ENCODE measurements around the gene RAPGEF5. TPM values are rescaled to one million over a fixed set of nuclear protein-coding genes. Genes with fewer than 3 reads are reported as not detected.

RAPGEF5 gene
- polyA plus RNA-seq, 1 of the 3 experiments (the other 2 are of a cell fraction), result 1.2 TPM

- Histone ChIP-seq H3K27ac (ENCODE audit: low read depth in 2 of 2, low read length in 1 of 2) (no peak overlapping the region), H3K79me2 (ENCODE audit: insufficient read depth) (no peaks in the 10 kb centered on the region), H3K9me3 (no peaks in the 10 kb centered on the region), H4K20me1 (ENCODE audit: insufficient read depth) (no peaks in the 10 kb centered on the region), H3K9me2 (no peaks in the 10 kb centered on the region), H3K9ac (no peak overlapping the region), H2AFZ (ENCODE audit: low read depth) (no peak overlapping the region), H3K27me3 (ENCODE audit: insufficient read depth) (no peaks in the 10 kb centered on the region), H3K4me3 (ENCODE audit: low read depth in 2 of 2, low read length in 1 of 2) (no peak overlapping the region), H3F3A (replicated peaks; ENCODE audit: insufficient read depth) (no peaks in the 10 kb centered on the region), H3K36me3 (replicated peaks in 1 of 2; ENCODE audit: control insufficient read depth in 1 of 2, insufficient read depth in 2 of 2, low read length in 1 of 2) (no peaks in the 10 kb centered on the region), H3K4me1 (ENCODE audit: control insufficient read depth in 1 of 2, insufficient read depth in 2 of 2, low read depth in 1 of 2, low read length in 1 of 2) (no peaks in the 10 kb centered on the region; a peak in 1 of 4 replicates), H3K4me2 (no peak overlapping the region)
- POLR2A ChIA-PET, result no interaction called here
- CTCF ChIA-PET, result interaction anchor here (1.5 kb wide), 1 partner anchor 171 kb away, joined by 7 read pairs; no protein-coding TSS in a partner anchor
- WGBS (ENCODE audit: low lambda C conversion rate), result 76% methylated on average over 2 of the region's 2 CpGs
- DNase-seq, result no peak
- TF ChIP-seq POLR2AphosphoS5 (IDR thresholded peaks at IDR 0.05; ENCODE audit: low read depth, low read length), result no peak
- TF ChIP-seq PBX3 (IDR thresholded peaks at IDR 0.05), result no peak
- no peak for TF ChIP-seq TAF1 (IDR thresholded peaks at IDR 0.05; ENCODE audit: borderline replicate concordance, low read depth, low read length)
- TF ChIP-seq RAD21 (IDR thresholded peaks at IDR 0.05; ENCODE audit: low read length), result no peak
- no peak for TF ChIP-seq ELF1 (IDR thresholded peaks at IDR 0.05)
Observed at GRCh38 chr7:22281481-22281880, 75.5 kb downstream of the RAPGEF5 start.

DNA sequence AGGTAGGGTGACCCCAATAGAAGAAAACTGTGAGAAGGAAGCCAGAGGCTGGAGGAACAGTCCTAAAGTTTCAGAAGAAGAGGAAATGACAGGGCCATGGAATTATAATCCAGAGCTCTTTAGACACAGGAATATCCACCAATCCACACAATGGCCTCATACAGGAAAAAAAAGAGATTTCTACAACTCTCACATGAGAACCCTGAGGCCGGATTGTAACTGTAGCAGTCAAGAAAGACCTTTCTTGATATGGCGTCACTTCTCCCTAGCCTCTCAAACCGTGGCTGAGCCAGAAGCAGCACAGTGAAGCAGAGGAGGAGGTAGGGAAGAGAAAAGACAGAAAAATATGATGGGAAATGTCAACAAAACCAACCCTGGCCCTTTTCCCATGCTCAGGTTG, 76.9 kb downstream of the RAPGEF5 start:
- H3K27me3 ChIP-seq (ENCODE audit: insufficient read depth), result no peaks in the 10 kb centered on the region
- H3K9me3 ChIP-seq, result no peaks in the 10 kb centered on the region
- WGBS (ENCODE audit: low lambda C conversion rate), result 79% methylated on average over 3 of the region's 3 CpGs
- ChIA-PET CTCF (interaction anchor here (0.7 to 1.1 kb wide), 2 partner anchors 13 to 170 kb away, joined by 3 read pairs; no protein-coding TSS in a partner anchor), POLR2A (no interaction called here)
- H2AFZ ChIP-seq (ENCODE audit: low read depth), result no peak overlapping the region
- no peak overlapping the region for H3K4me2 ChIP-seq
- H3K4me3 ChIP-seq (ENCODE audit: low read depth in 2 of 2, low read length in 1 of 2), result no peak overlapping the region
- H3K27ac ChIP-seq (ENCODE audit: low read depth in 2 of 2, low read length in 1 of 2), result no peak overlapping the region
- H3K79me2 ChIP-seq (ENCODE audit: insufficient read depth), result no peaks in the 10 kb centered on the region
- no peaks in the 10 kb centered on the region for H3K36me3 ChIP-seq (replicated peaks in 1 of 2; ENCODE audit: control insufficient read depth in 1 of 2, insufficient read depth in 2 of 2, low read length in 1 of 2)
- H3F3A ChIP-seq (replicated peaks; ENCODE audit: insufficient read depth), result no peaks in the 10 kb centered on the region
- H3K9ac ChIP-seq, result no peak overlapping the region
- no peaks in the 10 kb centered on the region for H3K9me2 ChIP-seq
- DNase-seq, result no peak
- H4K20me1 ChIP-seq (ENCODE audit: insufficient read depth), result no peaks in the 10 kb centered on the region
- TF ChIP-seq RFX5 (IDR thresholded peaks at IDR 0.05; ENCODE audit: low read length) (no peak), MEF2A (IDR thresholded peaks at IDR 0.05; ENCODE audit: borderline replicate concordance, low read depth) (no peak), SMC3 (IDR thresholded peaks at IDR 0.05; ENCODE audit: low read depth, low read length) (no peak), GATA2 (CRISPR knock-in tag; IDR thresholded peaks at IDR 0.05) (no peak)
- no peaks in the 10 kb centered on the region; a peak in 1 of 4 replicates for H3K4me1 ChIP-seq (ENCODE audit: control insufficient read depth in 1 of 2, insufficient read depth in 2 of 2, low read depth in 1 of 2, low read length in 1 of 2)

DNA sequence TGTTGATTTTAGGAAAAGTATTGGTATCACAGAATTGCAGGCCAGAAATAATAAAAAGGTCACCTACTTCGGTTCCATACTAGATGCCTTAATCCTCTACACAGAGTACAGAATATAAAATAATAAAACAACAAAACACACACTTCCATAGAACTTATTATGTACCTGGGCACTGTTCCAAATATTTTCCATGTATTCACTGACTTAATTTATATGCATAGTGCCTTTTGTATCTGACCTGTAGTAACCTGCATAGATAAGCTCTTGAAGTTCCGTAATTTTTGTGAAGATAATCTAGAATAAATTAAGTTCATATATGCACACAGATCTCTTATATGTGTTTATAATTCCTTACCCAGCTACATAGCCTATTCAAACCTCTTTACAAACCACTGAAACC, 78.3 kb downstream of the RAPGEF5 start:
- Histone ChIP-seq H3K9ac (no peak overlapping the region), H3K27me3 (ENCODE audit: insufficient read depth) (no peaks in the 10 kb centered on the region), H3K27ac (ENCODE audit: low read depth in 2 of 2, low read length in 1 of 2) (no peak overlapping the region), H3K4me3 (ENCODE audit: low read depth in 2 of 2, low read length in 1 of 2) (no peak overlapping the region), H3K9me2 (no peaks in the 10 kb centered on the region), H3K9me3 (no peaks in the 10 kb centered on the region), H2AFZ (ENCODE audit: low read depth) (no peak overlapping the region), H3F3A (replicated peaks; ENCODE audit: insufficient read depth) (no peaks in the 10 kb centered on the region), H3K4me2 (no peak overlapping the region), H3K4me1 (ENCODE audit: control insufficient read depth in 1 of 2, insufficient read depth in 2 of 2, low read depth in 1 of 2, low read length in 1 of 2) (no peaks in the 10 kb centered on the region; a peak in 1 of 4 replicates), H3K79me2 (ENCODE audit: insufficient read depth) (no peaks in the 10 kb centered on the region), H4K20me1 (ENCODE audit: insufficient read depth) (no peaks in the 10 kb centered on the region), H3K36me3 (replicated peaks in 1 of 2; ENCODE audit: control insufficient read depth in 1 of 2, insufficient read depth in 2 of 2, low read length in 1 of 2) (no peaks in the 10 kb centered on the region)
- POLR2A ChIA-PET, result no interaction called here
- CTCF ChIA-PET, result interaction anchor here (0.7 to 1.1 kb wide), 4 partner anchors 11 to 169 kb away, joined by 3 to 6 read pairs (median 4); no protein-coding TSS in a partner anchor
- no peak for DNase-seq
- WGBS (ENCODE audit: low lambda C conversion rate), result 91% methylated on average over 2 of the region's 2 CpGs
- TF ChIP-seq RXRA (IDR thresholded peaks at IDR 0.05; ENCODE audit: borderline replicate concordance, low read depth) (no peak), TAF1 (IDR thresholded peaks at IDR 0.05; ENCODE audit: borderline replicate concordance, low read depth, low read length) (no peak), YY1 (IDR thresholded peaks at IDR 0.05; ENCODE audit: low read depth) (no peak), PBX3 (IDR thresholded peaks at IDR 0.05) (no peak), CTCF (IDR thresholded peaks at IDR 0.05) (no peak), RAD21 (IDR thresholded peaks at IDR 0.05; ENCODE audit: low read length) (no peak), SMC3 (IDR thresholded peaks at IDR 0.05; ENCODE audit: low read depth, low read length) (no peak), FOSL2 (IDR thresholded peaks at IDR 0.05; ENCODE audit: borderline replicate concordance, low read depth) (no peak), JUND (IDR thresholded peaks at IDR 0.05) (no peak)
